Thyroid gland (tissue), 4 donors: ENCODE data around the gene ISM1. TPM values are rescaled to one million over a fixed set of nuclear protein-coding genes. Genes with fewer than 3 reads are reported as not detected.
"Not testable (repeated sequence)": the region's sequence is repeated elsewhere in the genome, so short reads cannot be mapped to it uniquely, and the experiment has no call there.

ENCODE experiments used
- DNase-seq, 2 donors: peaks; one replicate each; pipeline ENCODE4 v3.0.0-alpha.2; 2019
- H3K27ac ChIP-seq, 3 donors: fragments of 200-600 bp; sonication (generic); 1 replicate in 2 of 3; 2 replicates in 1 of 3; pipeline ENCODE4 v1.5.1; 2016 to 2019; ENCODE audit warnings: mild to moderate bottlenecking in 1 of 3, moderate library complexity in 1 of 3
- H3K27me3 ChIP-seq: fragments of 200-600 bp; sonication (generic); one replicate; pipeline ENCODE4 v1.5.1; 2019
- H3K36me3 ChIP-seq, 2 donors: fragments of 200-600 bp; sonication (generic); one replicate each; pipeline ENCODE4 v1.5.1; 2016 to 2019
- H3K4me1 ChIP-seq, 2 donors: fragments of 200-600 bp; sonication (generic); one replicate each; pipeline ENCODE4 v1.5.1; 2017 to 2019
- H3K4me3 ChIP-seq, 3 donors: fragments of 200-600 bp; sonication (generic); replicated peaks in 1 of 3; 1 replicate in 2 of 3; 2 replicates in 1 of 3; pipeline ENCODE4 v1.5.1; 2016; ENCODE audit warnings: mild to moderate bottlenecking in 1 of 3
- H3K9me3 ChIP-seq: fragments of 200-600 bp; sonication (generic); one replicate; pipeline ENCODE4 v1.5.1; 2017
- CTCF ChIP-seq, 6 experiments: fragments of 200-600 bp in 3 of 6; fragments of 450-650 bp in 3 of 6; sonication (generic) in 3 of 6; IDR thresholded peaks; one replicate each; pipeline ENCODE4 v1.5.1; 2016 to 2019; ENCODE audit warnings: antibody characterized with exemption in 6 of 6, mild to moderate bottlenecking in 2 of 6, inconsistent platforms in 1 of 6, moderate library complexity in 1 of 6
- POLR2A ChIP-seq, 2 donors: fragments of 450-650 bp; IDR thresholded peaks; one replicate each; pipeline ENCODE4 v1.6.1; 2017; ENCODE audit warnings: antibody characterized with exemption in 2 of 2, mild to moderate bottlenecking in 2 of 2, moderate library complexity in 1 of 2
- WGBS, 2 donors: methylation state at CpG; one replicate each; pipeline ENCODE4 v1.1.5; 2017; 5-methylcytosine and 5-hydroxymethylcytosine counted together
- intact Hi-C: fragments of 100-400 bp; cut with DNase I; formaldehyde crosslinking; loops from one replicate; pipeline ENCODE4 v1.15.1; 2023
- total RNA-seq, 4 donors: library from RNA; depleted of rRNA; stranded (reverse); fragments of >200 nt; gene quantifications; one replicate each; pipeline ENCODE4 v1.2.3, GENCODE V29; 2016

Gene ISM1
- total RNA-seq, 4 donors from 2014 or later: 77.5 to 98.4 (median 83.7) TPM

GRCh38 chr20:13229538-13229937 lies 8.5 kb downstream of the ISM1 start:
- no peaks in the 10 kb centered on the region for H3K9me3 ChIP-seq
- no peak for TF ChIP-seq POLR2A (IDR thresholded peaks at IDR 0.05)
- H3K27ac ChIP-seq: no peak overlapping the region
- intact Hi-C loops: no loop called here
- no peaks in the 10 kb centered on the region for H3K27me3 ChIP-seq
- H3K4me3 ChIP-seq: no peak overlapping the region
- H3K36me3 ChIP-seq: no peaks in the 10 kb centered on the region
- no peak for DNase-seq
- H3K4me1 ChIP-seq: peaks cover 0 to 21% of the 10 kb centered on the region in 2 donors

GRCh38 chr20:13231031-13231752 lies 10.1 kb downstream of the ISM1 start:
- TF ChIP-seq POLR2A (IDR thresholded peaks at IDR 0.05) (no peak), CTCF (IDR thresholded peaks at IDR 0.05) (no peak)
- 69 to 70% methylated on average over 7 of the region's 7 CpGs for WGBS, 2 donors
- H3K4me1 ChIP-seq: peaks cover 0 to 21% of the 10 kb centered on the region in 2 donors
- no peaks in the 10 kb centered on the region for H3K27me3 ChIP-seq
- H3K9me3 ChIP-seq: no peaks in the 10 kb centered on the region
- no peak for DNase-seq
- intact Hi-C loops: no loop called here
- no peaks in the 10 kb centered on the region for H3K36me3 ChIP-seq
- no peak overlapping the region for H3K4me3 ChIP-seq
- H3K27ac ChIP-seq: no peak overlapping the region

- H3K27ac ChIP-seq: no peak overlapping the region
- no peaks in the 10 kb centered on the region for H3K27me3 ChIP-seq
- H3K4me1 ChIP-seq: peaks cover 0 to 21% of the 10 kb centered on the region in 2 donors
- intact Hi-C loops: no loop called here
- no peak for DNase-seq
- 92 to 93% methylated on average over 10 of the region's 10 CpGs for WGBS, 2 donors
- no peaks in the 10 kb centered on the region for H3K9me3 ChIP-seq
- TF ChIP-seq CTCF (IDR thresholded peaks at IDR 0.05) (no peak), POLR2A (IDR thresholded peaks at IDR 0.05) (no peak)
- no peaks in the 10 kb centered on the region for H3K36me3 ChIP-seq
- H3K4me3 ChIP-seq: no peak overlapping the region
Measured at GRCh38 chr20:13232999-13233398, 11.9 kb downstream of the ISM1 start.

GRCh38 chr20:13234961-13235360 lies 13.9 kb downstream of the ISM1 start:
- WGBS, 2 donors: 35 to 41% methylated on average over 1 of the region's 1 CpG
- TF ChIP-seq CTCF (IDR thresholded peaks at IDR 0.05) (no peak), POLR2A (IDR thresholded peaks at IDR 0.05) (no peak)

GRCh38 chr20:13236360-13236759 lies 15.3 kb downstream of the ISM1 start:
- H3K36me3 ChIP-seq, H3K27ac ChIP-seq, DNase-seq, H3K9me3 ChIP-seq, H3K4me3 ChIP-seq, H3K27me3 ChIP-seq, H3K4me1 ChIP-seq, intact Hi-C loops: not testable (repeated sequence)
- 93 to 95% methylated on average over 2 of the region's 2 CpGs for WGBS, 2 donors

More at GRCh38 chr20:13234961-13235360, 13.9 kb downstream of the ISM1 start:
- no peaks in the 10 kb centered on the region for H3K36me3 ChIP-seq
- no peak for DNase-seq
- intact Hi-C loops: no loop called here
- H3K9me3 ChIP-seq: no peaks in the 10 kb centered on the region
- no peak overlapping the region for H3K27ac ChIP-seq
- H3K4me3 ChIP-seq: no peak overlapping the region
- peaks cover 0 to 16% of the 10 kb centered on the region in 2 donors for H3K4me1 ChIP-seq
- H3K27me3 ChIP-seq: no peaks in the 10 kb centered on the region

- H3K4me3 ChIP-seq: no peak overlapping the region
- WGBS, 2 donors: 100% methylated on average over 1 of the region's 1 CpG; no CpG with 5 or more reads in 1 of the 2 donors
- no peak overlapping the region for H3K27ac ChIP-seq
- H3K27me3 ChIP-seq: no peaks in the 10 kb centered on the region
- H3K36me3 ChIP-seq: no peaks in the 10 kb centered on the region
- no peak for TF ChIP-seq POLR2A (IDR thresholded peaks at IDR 0.05)
- no peak for TF ChIP-seq CTCF (IDR thresholded peaks at IDR 0.05)
- intact Hi-C loops: no loop called here
- H3K4me1 ChIP-seq: no peaks in the 10 kb centered on the region
- no peaks in the 10 kb centered on the region for H3K9me3 ChIP-seq
- no peak for DNase-seq
Measured at GRCh38 chr20:13236990-13237720, 16.1 kb downstream of the ISM1 start.
